GM18507 (cell line): ENCODE data around the gene ARID1B.

ENCODE experiments used
- DNase-seq: peaks from one replicate; pipeline ENCODE4 v3.0.0; 2011; ENCODE audit warnings: low read depth; ENCODE audit not compliant: insufficient read length; ENCODE audit errors: extremely low spot score
- FAIRE-seq: peaks from 2 replicates; lab custom pipeline; 2011; peaks lifted over from hg19 to GRCh38; lab: Jason Lieb, UNC

The ARID1B gene

DNA sequence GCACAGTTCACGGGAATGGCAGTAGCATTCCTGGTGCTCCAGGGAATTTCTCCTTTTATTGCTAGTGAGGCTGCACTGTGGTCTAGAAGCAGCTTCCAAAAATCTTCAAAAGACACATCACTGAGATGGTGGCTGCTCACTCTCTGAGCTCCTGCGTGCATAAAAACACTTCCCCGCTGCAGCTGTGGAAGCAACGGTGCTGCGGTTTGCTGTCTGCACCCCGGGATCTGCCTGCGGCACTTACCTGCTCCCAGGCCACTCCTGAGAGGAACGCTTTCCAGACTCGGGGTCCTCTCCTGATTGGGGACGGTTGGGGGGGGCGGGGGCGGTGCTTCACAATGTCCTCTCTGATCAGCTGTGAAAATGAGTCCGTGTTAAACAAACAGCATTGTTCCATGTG lies 468.3 kb downstream of the ARID1B start:
- DNase-seq (no peak), FAIRE-seq (no peak)

DNA sequence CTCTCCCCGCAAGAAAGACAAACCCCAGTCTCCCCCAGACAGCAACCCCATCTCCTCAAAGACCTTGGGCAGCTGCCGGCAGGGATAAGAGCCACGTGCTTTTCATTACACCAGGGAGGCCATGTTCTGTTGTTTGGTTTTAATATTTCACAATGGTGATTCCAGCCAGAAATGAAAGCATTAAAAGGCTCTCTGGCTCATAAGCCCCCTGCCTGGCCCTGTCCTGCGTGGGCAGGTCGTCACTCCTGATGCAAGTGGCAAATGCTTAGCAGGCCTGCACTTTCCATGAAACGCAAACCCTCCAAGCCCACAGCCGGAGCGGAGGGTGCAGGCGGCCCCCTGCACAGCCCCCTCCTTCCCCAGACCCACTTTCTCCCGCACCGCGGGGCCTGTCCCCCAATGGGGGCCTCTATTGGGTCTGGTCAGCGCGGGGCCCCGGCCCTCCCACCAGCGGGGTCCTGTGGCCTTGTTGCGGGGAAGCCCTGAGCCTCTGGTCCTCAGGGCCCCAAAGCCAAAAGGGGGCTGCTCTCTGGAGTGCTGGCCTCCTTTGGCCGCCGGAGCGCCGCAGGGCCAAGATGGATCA lies 469.0 kb downstream of the ARID1B start:
- FAIRE-seq, result no peak
- DNase-seq, result no peak

DNA sequence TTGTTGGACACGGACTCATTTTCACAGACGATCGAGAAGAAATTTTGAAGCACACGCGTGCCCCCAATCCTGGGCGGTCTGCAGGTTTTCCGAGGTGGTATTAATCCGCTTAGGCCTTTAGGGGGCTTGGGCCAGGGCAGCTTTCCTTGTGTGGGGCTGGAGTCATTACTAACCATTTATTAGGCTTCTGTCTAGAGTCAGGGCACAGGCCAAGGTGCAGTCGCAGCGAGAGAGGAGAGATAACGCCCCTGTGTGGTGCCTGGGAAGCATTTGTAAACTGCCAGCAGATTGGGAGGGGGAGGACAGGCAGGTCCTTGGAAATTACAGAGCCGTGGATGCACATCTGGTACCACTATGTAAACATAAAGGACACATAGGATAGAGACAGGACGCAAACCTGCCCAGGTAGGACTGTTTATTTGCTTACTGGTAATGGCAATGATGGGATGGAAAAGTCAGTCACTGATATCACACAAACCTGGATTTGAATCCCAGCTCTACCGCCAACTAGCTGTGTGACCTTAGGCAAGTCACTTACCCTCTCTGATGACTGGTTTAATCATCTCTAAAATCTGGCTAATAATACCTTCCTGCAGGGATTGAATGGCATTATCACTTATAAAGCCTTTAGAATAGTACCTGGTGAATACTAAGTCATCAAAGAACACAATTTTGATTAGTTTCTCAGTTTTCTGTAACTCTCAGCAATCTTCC lies 469.8 kb downstream of the ARID1B start:
- no peak for FAIRE-seq

DNA sequence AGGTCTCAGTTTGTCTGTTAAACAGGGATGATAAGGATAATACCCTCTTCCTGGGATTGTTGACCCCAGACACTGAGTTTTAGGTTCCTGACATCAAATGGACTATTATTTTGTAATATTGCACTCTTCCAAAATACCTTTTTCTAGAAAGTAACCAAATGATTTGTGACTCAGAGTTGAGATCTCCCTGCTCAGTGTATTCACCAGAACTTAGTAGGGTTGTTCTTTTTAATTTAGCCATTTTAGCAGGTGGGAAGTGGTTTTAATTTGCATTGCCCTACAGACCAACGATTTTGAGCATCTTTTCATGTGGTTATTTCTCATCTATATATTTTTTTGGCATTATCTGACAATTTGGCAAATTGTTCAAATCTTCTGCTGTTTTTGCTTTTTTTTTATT lies 471.1 kb downstream of the ARID1B start:
- DNase-seq (no peak), FAIRE-seq (no peak)

More for the DNA sequence above, 469.8 kb downstream of the ARID1B start:
- DNase-seq, result no peak

DNA sequence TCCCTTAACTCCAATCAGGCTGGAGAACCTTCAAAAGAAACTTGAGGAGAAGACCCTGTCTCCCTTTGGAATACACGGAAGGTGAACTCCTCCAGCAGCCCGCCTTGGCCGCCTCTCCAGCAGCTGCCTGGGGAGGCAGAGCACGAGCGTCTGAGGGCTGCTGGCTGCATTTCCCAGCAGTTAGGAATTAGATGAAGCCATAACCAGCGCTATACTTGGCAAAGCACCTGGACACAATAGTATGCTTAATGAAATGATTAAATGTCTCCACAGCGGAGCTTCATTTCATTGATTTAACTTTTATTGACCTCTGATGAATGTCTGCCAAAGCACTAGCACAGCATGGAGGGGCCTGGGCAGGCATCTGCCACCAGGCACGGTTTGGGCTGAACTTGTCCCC lies 472.6 kb downstream of the ARID1B start:
- DNase-seq (no peak), FAIRE-seq (no peak)

DNA sequence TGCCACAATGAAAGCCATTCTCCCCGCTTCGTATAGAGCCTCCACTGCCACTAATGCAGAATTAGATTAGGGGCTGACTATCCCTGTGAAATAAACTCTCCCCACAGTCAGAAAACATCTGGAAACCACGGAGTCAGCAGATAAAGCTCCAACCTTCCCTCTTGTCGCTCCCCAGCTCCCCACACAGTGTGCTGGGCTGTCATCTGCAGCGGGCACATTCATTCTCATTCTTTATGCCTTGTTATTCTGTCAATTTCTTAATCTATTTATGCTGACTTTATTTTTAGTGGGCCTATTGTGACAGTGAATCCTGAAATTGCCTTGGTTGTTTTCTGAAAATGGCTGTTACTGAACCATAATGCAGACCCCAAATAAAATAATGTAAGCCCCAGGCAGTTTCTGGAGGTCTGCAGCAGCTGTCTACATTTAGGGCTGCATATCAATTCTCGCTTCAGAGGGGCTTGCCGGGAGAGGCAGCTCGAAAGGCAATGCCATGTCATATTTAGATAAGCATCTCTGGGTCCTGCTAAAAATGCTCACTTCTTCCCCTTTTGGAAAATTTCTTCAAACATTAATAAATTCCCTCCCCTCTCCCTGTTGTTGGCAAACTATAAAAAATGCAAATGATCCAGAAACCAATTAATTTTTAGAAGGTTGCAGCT lies 474.5 kb downstream of the ARID1B start:
- no peak for DNase-seq

DNA sequence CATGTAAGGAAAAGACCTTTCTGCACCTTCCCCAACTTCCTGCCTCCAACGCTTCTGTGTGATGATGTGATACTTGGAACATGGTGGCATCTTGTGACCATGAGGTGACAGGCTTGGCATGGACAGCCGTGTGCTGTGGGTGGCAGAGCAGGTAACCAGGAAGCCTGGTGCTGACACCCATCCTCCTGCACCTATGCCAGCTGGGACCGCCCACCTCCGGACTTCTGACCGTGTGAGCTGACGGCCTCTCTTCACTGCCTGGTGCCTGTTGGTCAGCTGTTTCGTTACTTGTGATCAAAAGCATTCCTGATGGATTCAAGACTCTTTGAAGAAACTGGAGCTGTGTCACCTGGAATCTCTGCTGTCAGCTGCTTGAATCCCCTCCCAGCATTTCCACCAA lies 475.8 kb downstream of the ARID1B start:
- FAIRE-seq (no peak), DNase-seq (no peak)

More for the DNA sequence above, 474.5 kb downstream of the ARID1B start:
- FAIRE-seq, result no peak

DNA sequence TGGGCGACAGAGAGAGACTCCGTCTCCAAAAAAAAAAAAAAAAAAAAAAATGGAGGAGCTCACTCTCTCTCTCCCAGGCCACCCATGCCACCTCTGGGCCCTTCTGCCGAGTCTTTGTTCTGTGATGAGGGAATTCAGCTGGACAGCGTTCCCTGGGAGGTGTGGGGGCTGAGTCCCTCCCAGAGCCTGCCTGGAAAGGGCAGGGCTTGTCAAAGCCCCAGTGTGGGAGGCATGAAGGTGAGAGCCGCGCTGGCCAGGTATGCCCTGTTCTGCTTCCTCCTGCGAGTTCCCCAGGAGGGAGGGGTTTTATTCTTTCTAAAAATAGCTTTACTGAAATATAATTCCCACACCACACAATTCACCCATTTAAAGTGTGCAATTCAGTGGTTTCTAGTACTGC lies 476.5 kb downstream of the ARID1B start:
- DNase-seq (no peak), FAIRE-seq (no peak)

DNA sequence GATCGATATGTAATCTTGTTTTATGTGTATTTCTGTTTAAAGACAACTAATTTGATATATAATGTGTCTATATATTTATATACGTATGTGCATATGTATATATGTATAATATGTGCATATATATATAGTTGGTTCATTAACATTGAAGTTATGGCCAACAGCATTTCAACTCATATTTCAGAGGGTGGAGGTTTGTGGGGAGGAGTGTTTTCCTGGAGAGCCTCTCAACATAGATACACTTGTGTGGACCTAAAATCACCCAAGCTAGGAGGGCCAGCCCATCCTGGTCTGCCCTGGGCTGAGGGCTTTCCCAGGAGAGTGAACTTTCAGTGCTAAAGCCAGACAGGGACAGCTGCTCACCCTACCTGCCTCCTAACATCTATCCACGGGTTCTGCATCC lies 477.4 kb downstream of the ARID1B start:
- no peak for DNase-seq
- no peak for FAIRE-seq

DNA sequence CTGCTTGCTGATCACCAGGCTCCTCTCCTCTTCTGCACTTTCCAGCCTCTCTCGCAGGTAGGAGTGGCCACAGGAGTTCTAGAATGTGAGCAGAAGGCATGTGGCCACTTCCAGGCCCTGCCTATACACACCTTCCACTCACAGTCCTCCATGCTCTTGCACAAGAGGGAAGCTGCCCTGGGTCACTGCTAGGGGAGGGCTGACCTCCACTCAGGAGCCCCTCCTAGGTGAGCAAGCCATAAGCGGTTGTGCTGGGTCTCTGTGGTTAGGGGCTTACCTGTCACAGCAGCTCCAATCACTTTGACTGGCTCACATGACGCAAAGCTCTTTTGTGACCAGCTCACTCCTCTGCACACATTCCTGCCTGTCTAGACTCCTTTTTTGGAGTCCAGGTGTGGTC lies 477.9 kb downstream of the ARID1B start:
- FAIRE-seq, result no peak

DNA sequence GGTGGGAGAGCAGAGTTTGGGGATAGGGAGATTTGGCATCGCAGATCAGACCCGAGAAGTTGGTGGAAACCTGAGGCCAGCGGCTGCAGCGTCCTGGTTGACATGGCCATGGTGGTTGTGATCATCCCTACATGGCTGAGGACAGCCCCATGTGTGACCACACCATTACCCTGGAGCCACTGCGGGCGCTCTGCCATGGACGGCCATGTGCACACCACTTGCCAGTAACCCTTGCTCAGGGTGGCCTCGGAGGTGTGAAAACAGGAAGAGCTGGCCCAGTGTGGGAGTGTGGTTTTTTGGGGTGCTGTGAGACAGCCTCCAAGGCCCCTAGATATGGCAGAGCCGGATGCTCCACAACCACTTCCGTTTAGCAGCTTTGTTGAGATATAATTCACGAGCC lies 481.7 kb downstream of the ARID1B start:
- DNase-seq (no peak), FAIRE-seq (no peak)

More for the DNA sequence above, 477.9 kb downstream of the ARID1B start:
- DNase-seq, result no peak

DNA sequence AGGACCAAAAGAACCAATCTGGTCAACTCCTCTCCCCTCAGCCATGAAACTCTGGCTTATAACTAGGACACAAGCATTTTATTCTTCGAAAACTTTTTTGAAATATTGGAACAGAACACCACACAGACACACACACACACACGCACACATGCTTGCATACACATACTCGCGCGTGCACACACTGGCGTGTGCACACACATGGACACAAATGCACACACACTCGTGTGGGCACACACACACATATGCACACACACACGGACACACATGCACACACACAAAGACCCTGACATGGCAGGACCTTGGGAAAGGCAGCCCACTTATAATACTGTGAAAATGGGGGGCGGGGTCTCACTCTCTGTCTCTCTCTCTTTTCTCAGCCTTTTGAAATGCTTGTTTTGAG lies 482.3 kb downstream of the ARID1B start:
- FAIRE-seq, result no peak

More for the DNA sequence above, 482.3 kb downstream of the ARID1B start:
- no peak for DNase-seq
